CD4-positive, CD25-positive, alpha-beta regulatory T cell (primary cell): ENCODE results near the gene TNP2. TPM values are rescaled to one million over a fixed set of nuclear protein-coding genes. Genes with fewer than 3 reads are reported as not detected.
"Not testable (repeated sequence)": the region's sequence is repeated elsewhere in the genome, so short reads cannot be mapped to it uniquely, and the experiment has no call there.

Source experiments
- ATAC-seq, 2 donors: fragments of 150-1000 bp; cut with Tn5 transposase; one replicate each; pipeline ENCODE4 v1.10.0; 2021; ENCODE audit warnings: low read depth in 2 of 2, moderate number of reproducible peaks in 2 of 2, moderate library complexity in 1 of 2
- DNase-seq, 3 donors: peaks; one replicate each; pipeline versions ENCODE4 v3.0.0 to v3.0.0-alpha.2; 2012 to 2022; ENCODE audit warnings: mixed read lengths in 1 of 3
- H3K27ac ChIP-seq: one replicate; pipeline ENCODE4 v1.7.0; 2013; ENCODE audit warnings: mild to moderate bottlenecking, low read length; ENCODE audit not compliant: insufficient read depth, poor library complexity, severe bottlenecking
- H3K27me3 ChIP-seq: one replicate; pipeline ENCODE4 v1.7.0; 2013; ENCODE audit warnings: low read length; ENCODE audit not compliant: control insufficient read depth, insufficient read depth
- H3K36me3 ChIP-seq: one replicate; pipeline ENCODE4 v1.7.0; 2013; ENCODE audit warnings: mild to moderate bottlenecking, low read length, moderate library complexity; ENCODE audit not compliant: control insufficient read depth, insufficient read depth
- H3K4me1 ChIP-seq: 2 replicates; pipeline ENCODE4 v1.7.0; 2013; ENCODE audit warnings: mild to moderate bottlenecking, low read length; ENCODE audit not compliant: insufficient read depth, control insufficient read depth, poor library complexity, severe bottlenecking
- H3K4me3 ChIP-seq: one replicate; pipeline ENCODE4 v1.7.0; 2013; ENCODE audit warnings: low read depth, mild to moderate bottlenecking, low read length, moderate library complexity
- H3K9me3 ChIP-seq, 2 experiments: 1 replicate in 1 of 2; 2 replicates in 1 of 2; pipeline ENCODE4 v1.7.0; 2013; ENCODE audit warnings: low read length in 2 of 2, mild to moderate bottlenecking in 1 of 2, moderate library complexity in 1 of 2; ENCODE audit not compliant: control insufficient read depth in 2 of 2
- H3K27ac Mint-ChIP-seq, 3 donors: one replicate each; pipeline ENCODE4 v1.8.0; 2020 to 2022; ENCODE audit warnings: mild to moderate bottlenecking in 3 of 3, mixed read lengths in 3 of 3, moderate library complexity in 2 of 3
- H3K27me3 Mint-ChIP-seq: one replicate; pipeline ENCODE4 v1.8.0; 2022; ENCODE audit warnings: mild to moderate bottlenecking, mixed read lengths
- H3K36me3 Mint-ChIP-seq: one replicate; pipeline ENCODE4 v1.8.0; 2020; ENCODE audit warnings: mixed read lengths
- H3K4me1 Mint-ChIP-seq, 4 donors: one replicate each; pipeline ENCODE4 v1.8.0; 2020 to 2022; ENCODE audit warnings: mixed read lengths in 4 of 4, mild to moderate bottlenecking in 1 of 4
- H3K4me3 Mint-ChIP-seq, 4 donors: one replicate each; pipeline ENCODE4 v1.8.0; 2020 to 2022; ENCODE audit warnings: mild to moderate bottlenecking in 4 of 4, mixed read lengths in 4 of 4, moderate library complexity in 3 of 4
- H3K9me3 Mint-ChIP-seq, 7 donors: one replicate each; pipeline ENCODE4 v1.8.0; 2020 to 2022; ENCODE audit warnings: mixed read lengths in 7 of 7, mild to moderate bottlenecking in 3 of 7, moderate library complexity in 2 of 7
- polyA plus RNA-seq, 4 donors: library from polyadenylated mRNA; unstranded; fragments of 300-500 nt; fragmentation: Illumina TruSeq; gene quantifications; one replicate each; pipeline ENCODE4 v1.2.3, GENCODE V29; 2021
- total RNA-seq: library from RNA; stranded (reverse); gene quantifications from one replicate; pipeline ENCODE4 v1.2.3, GENCODE V29; 2022

Gene TNP2
- total and polyA plus RNA-seq, 5 donors from 2014 or later = not detected

DNA sequence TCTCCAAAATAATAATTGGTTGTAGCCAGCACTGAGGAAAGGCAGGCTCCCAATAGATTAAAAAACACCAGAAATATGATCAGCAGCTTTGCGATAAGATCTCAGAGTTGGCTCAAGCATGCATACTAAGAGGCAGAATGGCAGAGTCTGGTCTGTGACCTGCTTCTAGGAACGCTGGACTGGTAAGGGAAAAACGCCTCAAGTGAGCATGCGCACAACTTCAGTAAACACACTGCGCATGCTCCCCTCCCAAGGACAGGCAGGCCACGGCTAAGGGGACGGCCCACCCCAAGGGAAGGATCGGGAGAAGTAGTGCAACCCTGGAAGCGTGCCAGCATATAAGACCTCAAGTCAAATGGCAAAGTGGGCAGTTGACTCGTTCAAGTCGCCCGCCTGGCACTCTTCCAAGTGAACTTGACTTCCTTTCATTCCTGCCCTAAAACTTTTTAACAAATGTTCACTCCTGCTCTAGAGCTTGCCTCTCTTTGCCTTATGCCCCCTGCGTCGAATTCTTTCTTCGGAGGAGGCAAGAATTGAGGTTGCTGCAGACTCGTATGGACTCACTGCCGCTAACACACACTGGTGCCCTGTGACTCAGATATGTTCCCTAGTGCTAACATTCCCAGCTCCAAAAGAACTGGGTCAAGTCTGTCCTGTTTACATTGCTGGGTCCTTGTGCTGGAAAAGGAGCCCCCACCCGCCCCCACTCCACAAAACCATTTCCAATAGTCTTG is 34.4 kb upstream of the TNP2 start:
- Mint-ChIP-seq H3K36me3 (no peaks in the 10 kb centered on the region), H3K4me3 (no peak overlapping the region), H3K27me3 (peaks cover 4% of the 10 kb centered on the region), H3K4me1 (peaks cover 0 to 4% (median under 1%) of the 10 kb centered on the region in 4 donors), H3K27ac (no peak overlapping the region), H3K9me3 (no peaks in the 10 kb centered on the region)
- DNase-seq (no peak), ATAC-seq (no peak)
- Histone ChIP-seq H3K4me3 (no peak overlapping the region), H3K4me1 (peaks cover under 1% of the 10 kb centered on the region), H3K27me3 (no peaks in the 10 kb centered on the region), H3K36me3 (no peaks in the 10 kb centered on the region), H3K9me3 (no peaks in the 10 kb centered on the region), H3K27ac (no peak overlapping the region)

DNA sequence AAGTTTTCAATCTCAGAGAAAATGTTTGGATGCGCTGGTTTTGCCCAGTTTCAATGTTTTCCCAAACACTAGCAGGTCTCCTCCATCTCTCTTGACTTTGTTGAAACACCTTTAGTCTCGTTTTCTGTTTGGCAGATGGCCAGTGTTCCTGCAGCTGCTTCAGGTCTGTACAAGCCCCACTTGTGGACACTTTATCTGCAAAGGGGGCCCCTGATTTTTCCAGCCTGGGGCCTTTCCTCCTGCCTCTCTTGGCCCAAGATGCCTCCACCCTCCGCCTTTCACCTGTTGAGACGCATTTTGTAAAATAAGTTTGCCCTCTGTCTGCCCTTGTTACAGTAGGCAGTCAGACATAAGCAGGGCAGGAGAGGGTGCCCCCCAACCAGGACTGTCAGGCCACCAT is 33.9 kb upstream of the TNP2 start:
- H3K4me1 Mint-ChIP-seq = peaks cover 0 to 7% (median 1%) of the 10 kb centered on the region in 4 donors
- Histone ChIP-seq H3K27ac (no peak overlapping the region), H3K4me1 (peaks cover 3% of the 10 kb centered on the region), H3K9me3 (no peaks in the 10 kb centered on the region), H3K27me3 (no peaks in the 10 kb centered on the region), H3K4me3 (no peak overlapping the region), H3K36me3 (no peaks in the 10 kb centered on the region)
- H3K27ac Mint-ChIP-seq = no peak overlapping the region
- DNase-seq = no peak
- H3K4me3 Mint-ChIP-seq = no peak overlapping the region
- no peak for ATAC-seq
- H3K9me3 Mint-ChIP-seq = no peaks in the 10 kb centered on the region
- H3K36me3 Mint-ChIP-seq = no peaks in the 10 kb centered on the region
- peaks cover 4% of the 10 kb centered on the region for H3K27me3 Mint-ChIP-seq

DNA sequence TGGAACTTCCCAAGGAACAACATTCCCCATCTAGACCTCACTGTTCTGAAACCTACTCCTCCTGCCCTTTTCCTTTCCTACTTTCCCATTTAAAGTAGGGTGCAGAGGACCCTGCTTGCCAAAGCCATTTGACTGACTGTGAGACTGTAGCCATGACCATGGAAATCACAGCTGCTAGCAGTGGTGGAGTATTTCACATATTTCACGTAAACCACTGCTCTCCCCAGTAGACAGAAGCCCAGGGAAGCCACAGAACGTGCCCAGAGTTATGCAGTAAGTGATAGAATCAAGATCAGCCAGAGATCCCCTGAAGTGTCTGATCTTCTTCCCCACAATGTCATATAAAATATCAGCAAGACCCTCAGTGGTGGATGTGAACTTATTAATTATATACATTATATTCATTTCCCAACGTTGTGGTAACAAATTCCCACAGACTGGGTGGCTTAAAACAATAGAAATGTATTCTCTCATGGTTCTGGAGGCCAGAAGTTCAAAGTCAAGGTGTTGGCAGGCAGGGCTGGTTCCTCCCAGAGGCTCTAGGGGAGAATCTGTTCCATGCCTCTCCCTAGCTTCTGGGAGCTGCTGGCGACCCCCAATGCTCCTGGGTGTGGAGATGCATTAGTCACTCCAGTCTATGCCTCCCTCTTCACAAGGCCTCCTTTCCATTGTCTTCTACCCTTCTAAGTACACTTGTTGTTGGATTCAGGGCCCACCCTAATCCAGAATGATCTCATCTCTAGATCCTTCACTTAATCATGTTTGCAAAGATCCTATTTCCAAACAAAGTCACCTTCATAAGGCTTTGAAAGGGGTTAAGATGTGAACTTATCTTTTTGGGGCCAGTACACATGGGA is 32.7 kb upstream of the TNP2 start:
- Mint-ChIP-seq H3K4me1 (peaks cover 0 to 18% (median 8%) of the 10 kb centered on the region in 4 donors), H3K9me3 (no peaks in the 10 kb centered on the region), H3K27me3 (peaks cover 4% of the 10 kb centered on the region), H3K27ac (no peak overlapping the region), H3K36me3 (no peaks in the 10 kb centered on the region), H3K4me3 (no peak overlapping the region)
- DNase-seq (no peak), ATAC-seq (no peak)
- H3K36me3 ChIP-seq = no peaks in the 10 kb centered on the region
- H3K4me3 ChIP-seq = no peak overlapping the region
- H3K4me1 ChIP-seq = peaks cover 14% of the 10 kb centered on the region
- no peak overlapping the region for H3K27ac ChIP-seq
- no peaks in the 10 kb centered on the region for H3K27me3 ChIP-seq
- no peaks in the 10 kb centered on the region for H3K9me3 ChIP-seq

DNA sequence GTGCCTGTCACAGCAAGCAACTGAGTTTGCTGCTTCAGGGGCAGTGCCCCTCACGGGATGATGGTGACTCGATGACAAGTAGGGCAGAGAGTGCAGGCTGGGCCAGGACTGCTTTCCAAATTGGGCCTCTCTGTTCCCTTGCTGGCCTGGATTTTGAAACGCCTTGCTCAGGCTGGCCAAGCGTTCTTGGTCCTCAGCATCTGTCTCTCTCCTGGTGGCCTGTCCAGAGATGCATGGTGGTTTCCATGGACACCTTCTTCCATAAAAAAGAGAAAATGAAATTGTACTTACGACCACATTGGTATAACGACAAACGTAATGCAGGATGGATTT is 31.4 kb upstream of the TNP2 start:
- Mint-ChIP-seq H3K9me3 (no peaks in the 10 kb centered on the region), H3K36me3 (no peaks in the 10 kb centered on the region), H3K4me1 (peaks cover 0 to 21% (median 11%) of the 10 kb centered on the region in 4 donors), H3K27ac (no peak overlapping the region), H3K4me3 (no peak overlapping the region), H3K27me3 (no peaks in the 10 kb centered on the region)
- no peaks in the 10 kb centered on the region for H3K9me3 ChIP-seq
- no peak overlapping the region for H3K27ac ChIP-seq
- ATAC-seq (no peak), DNase-seq (no peak)
- H3K4me1 ChIP-seq = peaks cover 18% of the 10 kb centered on the region
- no peaks in the 10 kb centered on the region for H3K36me3 ChIP-seq
- H3K27me3 ChIP-seq = no peaks in the 10 kb centered on the region
- H3K4me3 ChIP-seq = no peak overlapping the region

DNA sequence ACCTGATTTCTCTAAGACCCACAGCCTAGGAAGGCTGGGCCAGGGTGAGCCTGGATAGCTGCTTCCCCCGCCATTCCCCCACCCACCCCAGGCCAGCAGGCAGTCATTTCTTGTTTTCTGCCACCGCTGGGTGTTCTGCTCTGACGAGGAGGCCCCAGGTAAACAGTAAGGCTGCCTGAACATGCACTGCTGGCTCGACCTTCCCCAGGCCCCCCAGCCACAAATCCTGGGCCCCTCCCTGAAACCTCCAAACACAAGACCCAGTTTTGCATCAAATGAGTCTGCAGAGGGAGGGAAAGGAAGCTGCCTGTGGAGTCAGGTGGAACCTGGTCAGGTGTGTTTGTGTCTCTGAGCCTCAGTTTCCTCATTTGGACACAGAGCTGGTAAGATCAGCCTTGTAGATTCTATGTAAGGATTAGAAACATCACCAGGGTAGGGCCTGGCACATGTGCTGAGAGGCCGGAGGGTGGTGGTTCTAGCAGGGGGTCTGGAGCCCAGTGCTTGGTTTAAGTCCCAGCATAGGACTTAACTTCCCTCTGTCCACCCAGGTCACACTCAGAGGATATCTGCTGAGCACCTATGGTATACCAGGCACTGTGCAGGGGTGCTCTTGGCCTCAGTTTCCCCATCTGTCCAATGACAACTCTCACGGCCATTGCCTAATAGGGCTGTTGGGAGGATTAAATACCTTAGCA is 30.9 kb upstream of the TNP2 start:
- peaks cover 18% of the 10 kb centered on the region for H3K4me1 ChIP-seq
- DNase-seq = no peak

DNA sequence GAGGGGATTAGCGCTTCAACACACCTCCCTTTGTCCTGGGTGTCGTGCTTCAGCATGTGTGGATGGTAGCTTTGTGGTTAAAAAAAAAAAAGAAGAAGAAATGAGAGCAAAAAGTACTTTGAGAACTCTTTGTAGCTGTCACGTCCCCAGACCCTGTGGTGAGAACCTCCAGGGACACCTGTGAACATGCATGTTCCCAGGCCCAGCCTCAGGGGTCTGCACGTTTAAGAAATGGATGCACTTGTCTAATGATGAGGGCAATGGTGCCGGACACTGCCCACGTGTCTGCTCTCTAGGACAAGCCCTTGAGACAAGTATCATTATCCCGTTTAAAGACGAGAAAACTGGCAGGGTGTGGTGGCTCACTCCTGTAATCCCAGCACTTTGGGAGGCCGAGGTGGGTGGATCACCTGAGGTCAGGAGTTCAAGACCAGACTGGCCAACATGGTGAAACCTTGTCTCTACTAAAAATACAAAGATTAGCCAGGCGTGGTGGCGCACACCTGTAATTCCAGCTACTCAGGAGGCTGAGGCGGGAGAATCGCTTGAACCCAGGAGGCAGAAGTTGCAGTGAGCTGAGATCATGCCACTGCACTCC is 29.9 kb upstream of the TNP2 start:
- H3K4me1 ChIP-seq = peaks cover 18% of the 10 kb centered on the region
- H3K4me3 Mint-ChIP-seq, H3K27ac ChIP-seq, DNase-seq, H3K9me3 ChIP-seq, H3K4me3 ChIP-seq, H3K36me3 Mint-ChIP-seq, H3K27me3 Mint-ChIP-seq, ATAC-seq, H3K9me3 Mint-ChIP-seq, H3K27me3 ChIP-seq, H3K36me3 ChIP-seq: not testable (repeated sequence)
- H3K4me1 Mint-ChIP-seq = peaks cover 0 to 21% (median 11%) of the 10 kb centered on the region in 4 donors
- peak overlapping the region in 1 of 3 donors; percentile 69 for H3K27ac Mint-ChIP-seq

More for the DNA sequence above, 30.9 kb upstream of the TNP2 start:
- Mint-ChIP-seq H3K27ac (no peak overlapping the region), H3K4me1 (peaks cover 0 to 21% (median 11%) of the 10 kb centered on the region in 4 donors), H3K9me3 (no peaks in the 10 kb centered on the region), H3K36me3 (no peaks in the 10 kb centered on the region), H3K4me3 (no peak overlapping the region), H3K27me3 (no peaks in the 10 kb centered on the region)
- Histone ChIP-seq H3K27ac (no peak overlapping the region), H3K27me3 (no peaks in the 10 kb centered on the region), H3K9me3 (no peaks in the 10 kb centered on the region), H3K36me3 (no peaks in the 10 kb centered on the region), H3K4me3 (no peak overlapping the region)
- ATAC-seq = no peak

DNA sequence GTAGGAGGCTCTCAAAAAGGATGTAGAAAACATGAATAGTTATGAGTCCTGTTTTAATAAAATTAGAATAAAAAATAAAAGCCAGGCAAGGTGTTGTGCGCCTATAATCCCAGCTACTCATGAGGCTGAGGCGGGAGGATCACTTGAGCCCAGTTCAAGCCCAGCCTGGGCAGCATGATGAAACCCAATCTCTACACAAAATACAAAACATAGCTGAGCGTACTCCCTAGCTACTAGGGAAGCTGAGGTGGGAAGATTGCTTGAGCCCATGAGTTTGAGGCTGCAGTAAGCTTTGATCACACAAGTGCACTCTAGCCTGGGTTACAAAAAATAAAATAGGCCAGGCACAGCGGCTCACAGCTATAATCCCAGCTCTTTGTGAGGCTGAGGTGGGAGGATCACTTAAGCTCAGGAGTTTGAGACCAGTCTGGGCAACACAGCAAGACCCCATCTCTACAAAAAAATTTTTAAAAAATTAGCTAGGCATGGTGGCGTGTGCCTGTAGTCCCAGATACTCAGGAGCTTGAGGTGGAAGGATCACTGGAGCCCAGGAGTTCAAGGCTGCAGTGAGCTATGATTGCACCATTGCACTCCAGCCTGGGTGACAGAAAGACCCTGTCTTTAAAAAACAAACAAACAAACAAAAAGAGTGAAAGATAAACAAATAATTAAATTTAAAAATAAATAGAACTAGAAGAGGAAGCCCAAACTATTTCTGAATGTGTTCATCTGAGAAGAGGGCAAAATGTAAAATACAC is 29.2 kb upstream of the TNP2 start:
- H3K4me3 Mint-ChIP-seq = peak overlapping the region in 3 of 4 donors; percentile 55 to 82 (median 80)
- peaks cover 18% of the 10 kb centered on the region for H3K4me1 ChIP-seq
- no peaks in the 10 kb centered on the region for H3K9me3 Mint-ChIP-seq
- no peaks in the 10 kb centered on the region for H3K27me3 ChIP-seq
- peak overlapping the region in 2 of 3 donors; percentile 69 to 89 for H3K27ac Mint-ChIP-seq
- H3K4me1 Mint-ChIP-seq = peaks cover 0 to 21% (median 11%) of the 10 kb centered on the region in 4 donors
- H3K9me3 ChIP-seq = no peaks in the 10 kb centered on the region
- H3K4me3 ChIP-seq = no peak overlapping the region
- H3K27ac ChIP-seq = no peak overlapping the region
- ATAC-seq (no peak), DNase-seq (no peak)
- no peaks in the 10 kb centered on the region for H3K36me3 ChIP-seq
- no peaks in the 10 kb centered on the region for H3K36me3 Mint-ChIP-seq
- H3K27me3 Mint-ChIP-seq = no peaks in the 10 kb centered on the region
